Measurements from ENCODE around the gene LONP1.

The LONP1 gene

GRCh38 chr19:5687360-5688198 lies 32.4 kb downstream of the LONP1 start:
- no peaks in the 10 kb centered on the region for H3K9me3 ChIP-seq (ENCODE audit: control insufficient read depth, insufficient read depth, low read depth, low read length)
- POLR2A ChIA-PET = interaction anchor here (0.5 to 1.9 kb wide), 10 partner anchors 9 to 639 kb away, joined by 3 to 16 read pairs (median 5); partner anchors contain the start of genes CATSPERD, LONP1, RANBP3 and SAFB
- no peak overlapping the region for H3K27ac ChIP-seq (ENCODE audit: extremely low read depth, low read depth, low read length)
- H3K4me3 ChIP-seq (ENCODE audit: low read depth, low read length) = no peak overlapping the region
- H3K4me1 ChIP-seq (ENCODE audit: control insufficient read depth, insufficient read depth, low read length) = no peaks in the 10 kb centered on the region; the same call in 1 of the 2 replicates
- CTCF ChIA-PET = interaction anchor here (0.6 to 2.2 kb wide), 19 partner anchors 9 to 1952 kb away, joined by 3 to 12 read pairs (median 3); partner anchors contain the start of genes CATSPERD, SAFB and SAFB2
- H3K36me3 ChIP-seq (ENCODE audit: control insufficient read depth in 2 of 2, insufficient read depth in 1 of 2, low read length in 2 of 2) = peaks cover 0 to 24% of the 10 kb centered on the region in 2 experiments; a peak in 2 of 3 replicates
- TF ChIP-seq ZNF776 (tag by site-specific recombination; IDR thresholded peaks at IDR 0.05; ENCODE audit: borderline replicate concordance) = no peak
- TF ChIP-seq ZNF10 (tag by site-specific recombination; IDR thresholded peaks at IDR 0.05) = no peak
- no peak for TF ChIP-seq ZNF112 (tag by site-specific recombination; IDR thresholded peaks at IDR 0.05)
- TF ChIP-seq ZNF585B (tag by site-specific recombination; IDR thresholded peaks at IDR 0.05) = no peak
- TF ChIP-seq ZNF350 (tag by site-specific recombination; IDR thresholded peaks at IDR 0.05) = no peak
- no peak for TF ChIP-seq ZNF416 (tag by site-specific recombination; IDR thresholded peaks at IDR 0.05)
- no peak for TF ChIP-seq ZNF830 (tag by site-specific recombination; IDR thresholded peaks at IDR 0.05; ENCODE audit: low read depth)
- peak; percentile 34 for TF ChIP-seq ZBTB26 (tag by site-specific recombination; optimal IDR thresholded peaks at IDR 0.05)
- no peak for TF ChIP-seq KLF8 (tag by site-specific recombination; IDR thresholded peaks at IDR 0.05)
- no peak for TF ChIP-seq ZNF76 (tag by site-specific recombination; IDR thresholded peaks at IDR 0.05; ENCODE audit: borderline replicate concordance, low read depth)
- no peak for TF ChIP-seq ZNF433 (tag by site-specific recombination; IDR thresholded peaks at IDR 0.05; ENCODE audit: low read depth)
- TF ChIP-seq BCL11A (tag by site-specific recombination; IDR thresholded peaks at IDR 0.05; ENCODE audit: low read depth) = no peak
- no peak for TF ChIP-seq ZSCAN30 (tag by site-specific recombination; IDR thresholded peaks at IDR 0.05)
- no peak for TF ChIP-seq ZNF747 (tag by site-specific recombination; IDR thresholded peaks at IDR 0.05)
- no peak for TF ChIP-seq ZNF777 (tag by site-specific recombination; IDR thresholded peaks at IDR 0.05; ENCODE audit: borderline replicate concordance)
- TF ChIP-seq ZNF626 (tag by site-specific recombination; IDR thresholded peaks at IDR 0.05) = no peak
- TF ChIP-seq ZNF639 (tag by site-specific recombination; IDR thresholded peaks at IDR 0.05) = no peak
- TF ChIP-seq IKZF3 (tag by site-specific recombination; IDR thresholded peaks at IDR 0.05) = no peak
- no peak for TF ChIP-seq ZNF501 (tag by site-specific recombination; IDR thresholded peaks at IDR 0.05)
- TF ChIP-seq REST (tag by site-specific recombination; IDR thresholded peaks at IDR 0.05) = peak; percentile 40; the same call in 1 of the 2 replicates
- no peak for TF ChIP-seq ZBTB21 (tag by site-specific recombination; IDR thresholded peaks at IDR 0.05)
- 0 out of 2 replicates have a peak, but pooled peaks have one; percentile 12 for TF ChIP-seq ZNF785 (tag by site-specific recombination; IDR thresholded peaks at IDR 0.05)
- TF ChIP-seq ELK4 (IDR thresholded peaks at IDR 0.05; ENCODE audit: borderline replicate concordance, low read depth, low read length) = no peak
- no peak for TF ChIP-seq BCL11B (tag by site-specific recombination; IDR thresholded peaks at IDR 0.05; ENCODE audit: low read depth)
- TF ChIP-seq ZBTB6 (tag by site-specific recombination; IDR thresholded peaks at IDR 0.05) = no peak
- TF ChIP-seq MEIS1 (CRISPR knock-in tag; IDR thresholded peaks at IDR 0.05; ENCODE audit: borderline replicate concordance) = no peak
- TF ChIP-seq RBAK (tag by site-specific recombination; IDR thresholded peaks at IDR 0.05) = no peak
- TF ChIP-seq ZNF404 (tag by site-specific recombination; IDR thresholded peaks at IDR 0.05) = no peak
- no peak for TF ChIP-seq ZFP41 (tag by site-specific recombination; IDR thresholded peaks at IDR 0.05; ENCODE audit: borderline replicate concordance)
